GM12878 (cell line): ENCODE results near the gene ARPC1A. TPM values are rescaled to one million over a fixed set of nuclear protein-coding genes. Genes with fewer than 3 reads are reported as not detected.
A peak's percentile ranks its signal among the peaks of the same experiment; 100 is the strongest.

Source experiments
- BRCA1 ChIP-seq: IDR thresholded peaks from 2 replicates; pipeline ENCODE4 v1.6.1; 2011; ENCODE audit warnings: low read depth, low read length, improper control_type of control experiment
- CEBPB ChIP-seq, 2 experiments: fragments of 150-350 bp in 1 of 2; IDR thresholded peaks; 2 replicates each; pipeline ENCODE4 v1.6.1; 2012 to 2014; ENCODE audit warnings: low read depth in 2 of 2, low read length in 2 of 2, borderline replicate concordance in 1 of 2, inconsistent platforms in 1 of 2
- CHD4 ChIP-seq: fragments of 200-600 bp; sonication (generic); IDR thresholded peaks from 2 replicates; pipeline ENCODE4 v1.6.1; 2016; ENCODE audit warnings: mild to moderate bottlenecking
- CREM ChIP-seq: IDR thresholded peaks from 2 replicates; pipeline ENCODE4 v1.6.1; 2014; ENCODE audit warnings: antibody characterized with exemption, low read depth
- E2F8 ChIP-seq: fragments of 450-650 bp; IDR thresholded peaks from 2 replicates; pipeline ENCODE4 v1.6.1; 2018; ENCODE audit warnings: mild to moderate bottlenecking, low read depth, moderate library complexity; ENCODE audit not compliant: partially characterized antibody
- GABPA ChIP-seq: IDR thresholded peaks from 2 replicates; pipeline ENCODE4 v1.6.1; 2014; ENCODE audit warnings: antibody characterized with exemption, low read depth, mild to moderate bottlenecking, inconsistent platforms
- IKZF2 ChIP-seq, 2 experiments: fragments of 450-650 bp; IDR thresholded peaks; 2 replicates each; pipeline ENCODE4 v1.6.1; 2017; ENCODE audit warnings: mild to moderate bottlenecking in 2 of 2, moderate library complexity in 2 of 2
- MAX ChIP-seq: IDR thresholded peaks from 2 replicates; pipeline ENCODE4 v1.6.1; 2012; ENCODE audit warnings: low read depth, low read length, improper control_type of control experiment
- NRF1 ChIP-seq: conservative IDR thresholded peaks from 2 replicates; pipeline ENCODE4 v1.6.1; 2011; ENCODE audit warnings: mild to moderate bottlenecking, low read depth, low read length, improper control_type of control experiment
- POLR2A ChIP-seq: IDR thresholded peaks from 2 replicates; pipeline ENCODE4 v1.6.1; 2011; ENCODE audit warnings: low read depth, mild to moderate bottlenecking, low read length
- RCOR1 ChIP-seq: conservative IDR thresholded peaks from 2 replicates; pipeline ENCODE4 v1.6.1; 2012; ENCODE audit warnings: low read depth, low read length, improper control_type of control experiment
- RELB ChIP-seq: fragments of 450-650 bp; IDR thresholded peaks from 2 replicates; pipeline ENCODE4 v1.6.1; 2017; ENCODE audit warnings: low read depth, mild to moderate bottlenecking, moderate library complexity
- SMC3 ChIP-seq: IDR thresholded peaks from 2 replicates; pipeline ENCODE4 v1.6.1; 2011; ENCODE audit warnings: low read length, improper control_type of control experiment, borderline replicate concordance
- SREBF2 ChIP-seq: IDR thresholded peaks from 2 replicates; pipeline ENCODE4 v1.6.1; 2012; ENCODE audit warnings: mild to moderate bottlenecking, low read length
- SRF ChIP-seq, 2 experiments: IDR thresholded peaks; 2 replicates each; pipeline ENCODE4 v1.6.1; 2011; ENCODE audit warnings: low read depth in 2 of 2, low read length in 2 of 2, mild to moderate bottlenecking in 1 of 2, moderate library complexity in 1 of 2
- YBX1 ChIP-seq: fragments of 450-650 bp; IDR thresholded peaks from 2 replicates; pipeline ENCODE4 v1.6.1; 2016; ENCODE audit warnings: antibody characterized with exemption
- ZBTB4 ChIP-seq: fragments of 450-650 bp; formaldehyde crosslinking; IDR thresholded peaks from 2 replicates; pipeline ENCODE4 v1.4.0; 2022; ENCODE audit warnings: mild to moderate bottlenecking, moderate library complexity
- ZNF24 ChIP-seq: fragments of 450-650 bp; IDR thresholded peaks from 2 replicates; pipeline ENCODE4 v1.6.1; 2017; ENCODE audit warnings: antibody characterized with exemption, mild to moderate bottlenecking
- ZNF592 ChIP-seq: fragments of 450-650 bp; IDR thresholded peaks from 2 replicates; pipeline ENCODE4 v1.6.1; 2017; ENCODE audit warnings: mild to moderate bottlenecking, moderate library complexity
- polyA plus RNA-seq, 11 experiments: library from polyadenylated mRNA; depleted of rRNA in 4 of 11; unstranded in 6 of 11; stranded (reverse) in 5 of 11; fragments of >200 nt; fragmentation: Nextera tagmentation in 4 of 11; fragmentation: Illumina TruSeq in 1 of 11; extraction: Ambion mirVana in 4 of 11; extraction: Trizol in 1 of 11; gene quantifications; 1 replicate in 1 of 11; 2 replicates in 10 of 11; pipeline versions ENCODE4 v1.2.1 to v1.2.3, GENCODE V29; 2011 to 2016; ENCODE audit warnings: inconsistent platforms in 2 of 11, missing spikeins in 2 of 11, low read depth in 1 of 11
- total RNA-seq, 4 experiments: library from RNA; depleted of rRNA in 3 of 4; stranded (reverse); fragments of >200 nt in 3 of 4; fragmentation: Illumina TruSeq in 1 of 4; extraction: Trizol in 1 of 4; gene quantifications; 2 replicates each; pipeline versions ENCODE4 v1.2.1 to v1.2.3, GENCODE V29; 2013 to 2021

ARPC1A gene
- total and polyA plus RNA-seq, 10 of the 15 experiments (the other 5 are each of a cell fraction or from before 2014, with no cell fraction given): 42.3 to 152 (median 72.1) TPM

GRCh38 chr7:99395616-99396327 lies 70.1 kb downstream of the ARPC1A start (continued):
- TF ChIP-seq RELB (no peak), SREBF2 (no peak), ZNF592 (no peak), BRCA1 (no peak), ZBTB4 (no peak), SRF (IDR thresholded peaks at IDR 0.05; ENCODE audit: low read depth in 2 of 2, low read length in 2 of 2) (no peak), ZNF24 (no peak), RCOR1 (no peak), CEBPB (IDR thresholded peaks at IDR 0.05; ENCODE audit: borderline replicate concordance in 1 of 2, low read depth in 2 of 2, low read length in 2 of 2) (no peak), CREM (no peak), POLR2A (peak; percentile 61), MAX (no peak), E2F8 (no peak), IKZF2 (IDR thresholded peaks at IDR 0.05) (no peak), NRF1 (no peak), CHD4 (no peak), SMC3 (no peak), YBX1 (no peak), GABPA (no peak)
